HG02763 (cell line): Measurements from ENCODE around the gene ADGRF3.
"Not testable (repeated sequence)": the region's sequence is repeated elsewhere in the genome, so short reads cannot be mapped to it uniquely, and the experiment has no call there.

Experiments
- ATAC-seq: cut with Tn5 transposase; IDR thresholded peaks from one replicate; pipeline ENCODE4 v1.9.1; 2021; ENCODE audit warnings: mild to moderate bottlenecking, moderate library complexity; ENCODE audit not compliant: unreplicated experiment

ADGRF3 gene, protein sequence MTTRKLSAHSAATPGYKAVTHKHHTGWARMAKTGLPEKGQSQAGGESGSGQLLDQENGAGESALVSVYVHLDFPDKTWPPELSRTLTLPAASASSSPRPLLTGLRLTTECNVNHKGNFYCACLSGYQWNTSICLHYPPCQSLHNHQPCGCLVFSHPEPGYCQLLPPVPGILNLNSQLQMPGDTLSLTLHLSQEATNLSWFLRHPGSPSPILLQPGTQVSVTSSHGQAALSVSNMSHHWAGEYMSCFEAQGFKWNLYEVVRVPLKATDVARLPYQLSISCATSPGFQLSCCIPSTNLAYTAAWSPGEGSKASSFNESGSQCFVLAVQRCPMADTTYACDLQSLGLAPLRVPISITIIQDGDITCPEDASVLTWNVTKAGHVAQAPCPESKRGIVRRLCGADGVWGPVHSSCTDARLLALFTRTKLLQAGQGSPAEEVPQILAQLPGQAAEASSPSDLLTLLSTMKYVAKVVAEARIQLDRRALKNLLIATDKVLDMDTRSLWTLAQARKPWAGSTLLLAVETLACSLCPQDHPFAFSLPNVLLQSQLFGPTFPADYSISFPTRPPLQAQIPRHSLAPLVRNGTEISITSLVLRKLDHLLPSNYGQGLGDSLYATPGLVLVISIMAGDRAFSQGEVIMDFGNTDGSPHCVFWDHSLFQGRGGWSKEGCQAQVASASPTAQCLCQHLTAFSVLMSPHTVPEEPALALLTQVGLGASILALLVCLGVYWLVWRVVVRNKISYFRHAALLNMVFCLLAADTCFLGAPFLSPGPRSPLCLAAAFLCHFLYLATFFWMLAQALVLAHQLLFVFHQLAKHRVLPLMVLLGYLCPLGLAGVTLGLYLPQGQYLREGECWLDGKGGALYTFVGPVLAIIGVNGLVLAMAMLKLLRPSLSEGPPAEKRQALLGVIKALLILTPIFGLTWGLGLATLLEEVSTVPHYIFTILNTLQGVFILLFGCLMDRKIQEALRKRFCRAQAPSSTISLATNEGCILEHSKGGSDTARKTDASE

DNA sequence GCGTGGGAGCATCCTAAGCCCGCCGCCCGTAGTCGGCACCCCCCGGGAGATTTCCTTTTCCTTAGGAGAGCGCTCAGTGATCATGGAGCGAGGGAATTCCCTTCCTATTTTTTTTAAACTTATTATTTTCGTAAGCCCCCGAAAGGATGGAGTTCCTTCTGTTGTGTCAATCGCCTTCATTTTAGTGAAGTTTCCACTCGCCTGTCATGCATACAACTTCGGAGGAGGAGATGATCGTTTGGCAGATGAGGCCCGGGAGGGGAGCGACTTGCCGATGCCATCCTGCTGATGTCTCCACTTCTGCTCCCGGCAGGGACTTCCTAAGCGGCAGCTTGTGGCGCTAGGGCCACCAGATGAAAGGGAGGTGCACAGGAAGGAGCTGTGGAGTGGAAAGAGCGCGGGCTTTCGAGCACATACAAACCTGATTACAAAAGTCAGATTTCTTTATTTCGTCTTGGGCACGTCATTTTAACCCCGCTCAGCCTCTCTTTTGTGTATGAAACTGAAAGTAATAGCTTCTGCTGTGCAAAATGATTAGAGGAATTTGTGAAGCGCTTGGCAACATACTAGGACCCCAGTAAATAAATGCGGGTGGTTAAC, at the start of gene ADGRF3:
Gene ADGRF3, minus strand, starts transcription at position 336 of the 600 bp plus-strand sequence. CDS start 555 bp downstream, outside the sequence.
- no peak for ATAC-seq

GRCh38 chr2:26395394-26395793, 48.8 kb upstream of the ADGRF3 start:
- no peak for ATAC-seq

DNA sequence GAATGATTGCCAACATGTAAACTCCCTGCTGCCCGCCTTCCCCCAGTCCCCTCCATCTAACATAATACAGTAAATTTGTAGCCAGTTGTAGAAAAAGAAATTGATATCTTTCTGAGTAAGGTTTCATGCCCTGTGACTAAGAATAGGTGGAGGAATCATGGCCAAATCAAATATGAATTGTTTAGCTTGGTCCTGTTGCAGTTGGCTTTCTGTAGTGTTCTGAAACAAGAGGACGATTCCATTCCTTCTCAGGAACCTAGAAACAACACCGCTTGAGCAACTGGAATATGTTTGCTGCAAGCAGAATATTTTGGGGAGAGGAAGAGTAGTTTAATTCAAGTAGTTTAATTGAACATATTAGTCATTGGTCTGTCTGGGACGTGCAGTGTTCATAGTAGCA, 48.1 kb upstream of the ADGRF3 start:
- ATAC-seq, result no peak

- no peak for ATAC-seq
These were observed 40.6 kb upstream of the ADGRF3 start for GRCh38 chr2:26387189-26387588.

GRCh38 chr2:26384597-26384996, 38.0 kb upstream of the ADGRF3 start:
- no peak for ATAC-seq

- ATAC-seq, result no peak
These were observed 37.6 kb upstream of the ADGRF3 start for GRCh38 chr2:26384183-26384582.

GRCh38 chr2:26382564-26382963, 36.0 kb upstream of the ADGRF3 start:
- ATAC-seq, result no peak

DNA sequence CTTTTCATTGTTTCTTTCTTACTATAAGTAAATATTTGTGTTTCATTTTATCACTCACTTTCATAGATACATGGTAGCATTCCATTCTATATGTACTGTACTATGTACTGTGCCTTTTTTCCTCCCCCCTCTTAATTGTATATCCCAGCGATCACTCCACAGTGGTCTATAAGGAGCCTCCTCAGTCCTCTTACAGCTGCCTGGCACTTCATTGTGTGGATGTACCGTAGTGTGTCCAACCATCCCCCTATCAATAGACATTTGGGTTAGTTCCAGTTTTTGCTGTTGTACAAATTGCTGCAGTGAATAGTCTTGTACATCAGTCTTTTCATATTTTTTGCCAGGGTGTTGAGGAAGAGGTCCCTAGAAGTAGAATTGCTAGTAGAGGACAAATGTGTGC, 33.7 kb upstream of the ADGRF3 start:
- ATAC-seq, result no peak

- no peak for ATAC-seq
These were observed 30.2 kb upstream of the ADGRF3 start for GRCh38 chr2:26376799-26377198.

- ATAC-seq, result not testable (repeated sequence)
These were observed 24.3 kb upstream of the ADGRF3 start for GRCh38 chr2:26370909-26371308.

GRCh38 chr2:26369664-26370063, 23.1 kb upstream of the ADGRF3 start:
- not testable (repeated sequence) for ATAC-seq

- no peak for ATAC-seq
These were observed 20.4 kb upstream of the ADGRF3 start for GRCh38 chr2:26366957-26367356.

- ATAC-seq, result no peak
These were observed 18.1 kb upstream of the ADGRF3 start for GRCh38 chr2:26364669-26365068.

DNA sequence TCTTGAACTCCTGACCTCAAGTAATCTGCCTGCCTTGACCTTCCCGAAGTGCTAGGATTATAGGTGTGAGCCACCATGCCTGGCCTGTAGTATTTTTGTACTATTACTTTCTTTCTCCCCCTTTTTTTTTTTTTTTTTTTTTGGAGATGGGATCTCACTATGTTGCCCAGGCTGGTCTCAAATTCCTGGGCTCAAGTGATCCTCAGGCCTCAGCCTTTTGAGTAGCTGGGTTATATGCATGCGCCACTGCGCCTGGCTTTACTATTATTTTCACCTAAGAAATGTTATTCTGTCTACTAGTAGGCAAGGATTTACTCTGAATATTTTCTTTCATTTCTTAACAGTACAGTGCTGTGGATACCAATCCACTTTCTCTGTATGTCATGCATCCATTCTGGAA, 17.4 kb upstream of the ADGRF3 start:
- ATAC-seq, result no peak

- no peak for ATAC-seq
These were observed 16.7 kb upstream of the ADGRF3 start for GRCh38 chr2:26363323-26363722.

GRCh38 chr2:26359886-26360473, 13.4 kb upstream of the ADGRF3 start:
- ATAC-seq, result no peak

- no peak for ATAC-seq
These were observed 10.2 kb upstream of the ADGRF3 start for GRCh38 chr2:26356771-26357170.

- no peak for ATAC-seq
These were observed 9.5 kb upstream of the ADGRF3 start for GRCh38 chr2:26356111-26356510.

DNA sequence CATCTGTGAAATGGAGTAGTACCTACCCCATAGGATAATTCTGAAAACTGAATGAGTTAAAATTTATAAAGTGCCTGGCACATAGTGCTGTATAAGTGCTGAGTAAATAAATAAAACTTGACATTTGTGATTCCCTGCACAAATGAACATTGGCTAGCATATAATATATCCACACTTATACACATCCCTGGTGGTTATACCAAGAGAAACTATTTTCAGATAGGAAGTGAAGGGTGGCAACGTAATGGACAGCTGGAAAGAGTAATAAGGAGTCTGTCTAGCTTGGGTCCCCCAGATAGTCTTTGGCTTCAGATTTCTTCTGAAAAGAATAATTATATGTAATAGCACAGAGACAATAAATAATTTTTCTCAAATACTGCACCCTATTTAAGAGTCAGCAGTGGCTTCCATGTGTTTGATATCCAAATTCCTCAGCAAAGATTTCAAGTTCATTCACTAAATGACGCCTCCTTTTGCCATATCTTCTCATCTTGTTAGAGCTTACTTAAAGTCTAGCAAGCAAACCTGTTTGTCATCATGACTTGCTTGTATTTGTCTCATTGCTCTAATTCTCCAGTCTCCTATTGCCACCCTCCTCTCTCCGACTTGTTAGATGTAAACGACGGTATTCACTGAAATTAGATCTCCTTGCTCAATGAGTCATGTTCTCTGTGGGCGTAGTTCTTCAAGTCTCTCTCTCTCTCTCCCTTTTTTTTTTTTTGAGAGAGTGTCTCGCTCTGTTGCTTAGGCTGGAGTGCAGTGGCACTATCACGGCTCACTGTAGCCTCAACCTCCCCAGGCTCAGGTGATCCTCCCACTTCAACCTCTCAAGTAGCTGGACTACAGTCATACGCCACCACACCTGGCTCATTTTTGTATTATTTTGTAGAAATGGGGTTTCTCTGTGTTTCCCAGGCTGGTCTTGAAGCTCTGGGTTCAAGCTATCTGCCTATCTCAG, 8.7 kb upstream of the ADGRF3 start:
- ATAC-seq, result no peak

- ATAC-seq, result not testable (repeated sequence)
These were observed 7.9 kb upstream of the ADGRF3 start for GRCh38 chr2:26354469-26354868.
